ENCODE data around the gene MTFP1. TPM values are rescaled to one million over a fixed set of nuclear protein-coding genes. Genes with fewer than 3 reads are reported as not detected.

The MTFP1 gene
- polyA plus RNA-seq (2012; ENCODE audit: insufficient read depth, insufficient read length, low read depth): 112 TPM

- H3K27me3 ChIP-seq: no peaks in the 10 kb centered on the region
Measured at GRCh38 chr22:30425616-30426387, at the start of gene MTFP1. TSS of gene MTFP1 (plus strand) at chr22:30425768. CDS start at chr22:30425880, 112 bp downstream.

GRCh38 chr22:30380011-30380410, 45.6 kb upstream of the MTFP1 start:
- H3K4me3 ChIP-seq (ENCODE audit: low read depth, low read length): no peak overlapping the region
- TF ChIP-seq CTCF (IDR thresholded peaks at IDR 0.05; ENCODE audit: low read depth, low read length): no peak
- H3K4me1 ChIP-seq: no peaks in the 10 kb centered on the region
- H3K36me3 ChIP-seq: no peaks in the 10 kb centered on the region
- no peak for DNase-seq
- no peaks in the 10 kb centered on the region for H3K27me3 ChIP-seq
- no peaks in the 10 kb centered on the region for H3K9me3 ChIP-seq

More at GRCh38 chr22:30425616-30426387, at the start of gene MTFP1:
- peak within 1 kb of the TSS; percentile 87 for H3K4me3 ChIP-seq (ENCODE audit: low read depth, low read length)
- H3K36me3 ChIP-seq: peaks cover 17% of the 10 kb centered on the region
- TF ChIP-seq CTCF (IDR thresholded peaks at IDR 0.05; ENCODE audit: low read depth, low read length): no peak
- peaks cover 17% of the 10 kb centered on the region for H3K4me1 ChIP-seq
- H3K9me3 ChIP-seq: no peaks in the 10 kb centered on the region
- peak; percentile 83 for DNase-seq

GRCh38 chr22:30381264-30381663, 44.3 kb upstream of the MTFP1 start:
- no peak for DNase-seq
- Histone ChIP-seq H3K4me3 (ENCODE audit: low read depth, low read length) (no peak overlapping the region), H3K36me3 (no peaks in the 10 kb centered on the region), H3K27me3 (no peaks in the 10 kb centered on the region), H3K9me3 (no peaks in the 10 kb centered on the region), H3K4me1 (no peaks in the 10 kb centered on the region)
- TF ChIP-seq CTCF (IDR thresholded peaks at IDR 0.05; ENCODE audit: low read depth, low read length): no peak

- no peak overlapping the region for H3K4me3 ChIP-seq (ENCODE audit: low read depth, low read length)
- no peaks in the 10 kb centered on the region for H3K9me3 ChIP-seq
- H3K4me1 ChIP-seq: no peaks in the 10 kb centered on the region
- no peak for TF ChIP-seq CTCF (IDR thresholded peaks at IDR 0.05; ENCODE audit: low read depth, low read length)
- no peak for DNase-seq
- no peaks in the 10 kb centered on the region for H3K36me3 ChIP-seq
- no peaks in the 10 kb centered on the region for H3K27me3 ChIP-seq
Measured at GRCh38 chr22:30382340-30382739, 43.2 kb upstream of the MTFP1 start.

- peak; percentile 3 for DNase-seq
- no peaks in the 10 kb centered on the region for H3K36me3 ChIP-seq
- no peak overlapping the region for H3K4me3 ChIP-seq (ENCODE audit: low read depth, low read length)
- H3K27me3 ChIP-seq: no peaks in the 10 kb centered on the region
- no peaks in the 10 kb centered on the region for H3K4me1 ChIP-seq
- no peaks in the 10 kb centered on the region for H3K9me3 ChIP-seq
- TF ChIP-seq CTCF (IDR thresholded peaks at IDR 0.05; ENCODE audit: low read depth, low read length): no peak
Measured at GRCh38 chr22:30383061-30383460, 42.5 kb upstream of the MTFP1 start.

GRCh38 chr22:30385942-30386341, 39.6 kb upstream of the MTFP1 start:
- Histone ChIP-seq H3K27me3 (no peaks in the 10 kb centered on the region), H3K4me1 (no peaks in the 10 kb centered on the region), H3K4me3 (ENCODE audit: low read depth, low read length) (no peak overlapping the region), H3K36me3 (no peaks in the 10 kb centered on the region), H3K9me3 (no peaks in the 10 kb centered on the region)
- no peak for TF ChIP-seq CTCF (IDR thresholded peaks at IDR 0.05; ENCODE audit: low read depth, low read length)
- DNase-seq: no peak

Measured in BE2C (cell line).